Ovary (tissue), 3 donors: ENCODE results near the gene IL12A.

Experiments used
- CTCF ChIP-seq, 3 donors: fragments of 450-650 bp in 2 of 3; fragments of 200-600 bp in 1 of 3; IDR thresholded peaks; one replicate each; pipeline versions ENCODE4 v1.5.1 to v1.8.0; 2016 to 2022; ENCODE audit warnings: antibody characterized with exemption in 3 of 3, mild to moderate bottlenecking in 1 of 3
- POLR2A ChIP-seq: fragments of 450-650 bp; IDR thresholded peaks from one replicate; pipeline ENCODE4 v1.6.1; 2017; ENCODE audit warnings: antibody characterized with exemption, mild to moderate bottlenecking, moderate library complexity
- donor health status: DM: no; HTN: no; CAD: no.

GRCh38 chr3:160040181-160040580 lies 51.5 kb downstream of the IL12A start:
- TF ChIP-seq CTCF (IDR thresholded peaks at IDR 0.05), result no peak
- no peak for TF ChIP-seq POLR2A
